Activated T-cell treated with anti-CD3 and anti-CD28 coated beads, Interleukin-2, amount 50 U/mL, for 72 hours (primary cell): ENCODE data around the gene CDK5R1. TPM values are rescaled to one million over a fixed set of nuclear protein-coding genes. Genes with fewer than 3 reads are reported as not detected.
A peak's percentile ranks its signal among the peaks of the same experiment; 100 is the strongest.

Experiments
- ATAC-seq, 2 donors: fragments of 150-1000 bp; cut with Tn5 transposase; replicated peaks in 1 of 2; 2 replicates each; pipeline ENCODE4 v1.10.0; 2021; ENCODE audit warnings: moderate library complexity in 2 of 2, mild to moderate bottlenecking in 1 of 2
- DNase-seq, 2 donors: peaks; one replicate each; pipeline ENCODE4 v3.0.0; 2021 to 2022; ENCODE audit warnings: mixed read lengths in 1 of 2
- H3K27ac Mint-ChIP-seq: one replicate; pipeline ENCODE4 v1.8.0; 2022; ENCODE audit warnings: mild to moderate bottlenecking, moderate library complexity, mixed read lengths
- H3K27me3 Mint-ChIP-seq: one replicate; pipeline ENCODE4 v1.8.0; 2022; ENCODE audit warnings: low read depth, mixed read lengths
- H3K36me3 Mint-ChIP-seq, 2 donors: one replicate each; pipeline ENCODE4 v1.8.0; 2022; ENCODE audit warnings: mixed read lengths in 2 of 2, mild to moderate bottlenecking in 1 of 2; ENCODE audit not compliant: insufficient read depth in 2 of 2
- H3K4me1 Mint-ChIP-seq: one replicate; pipeline ENCODE4 v1.8.0; 2022; ENCODE audit warnings: low read depth, mixed read lengths
- H3K4me3 Mint-ChIP-seq, 2 donors: one replicate each; pipeline ENCODE4 v1.8.0; 2022; ENCODE audit warnings: mild to moderate bottlenecking in 2 of 2, mixed read lengths in 2 of 2, moderate library complexity in 2 of 2
- H3K9me3 Mint-ChIP-seq, 2 donors: one replicate each; pipeline ENCODE4 v1.8.0; 2022; ENCODE audit warnings: mixed read lengths in 2 of 2
- total RNA-seq, 2 donors: library from RNA; stranded (reverse); gene quantifications; one replicate each; pipeline ENCODE4 v1.2.3, GENCODE V29; 2022

Gene CDK5R1
- total RNA-seq, 2 donors from 2014 or later: 22.5 to 24.6 TPM

- Mint-ChIP-seq H3K4me3 (peak overlapping the region; percentile 90 to 94), H3K4me1 (peaks cover 76% of the 10 kb centered on the region), H3K9me3 (no peaks in the 10 kb centered on the region), H3K36me3 (peaks cover 17 to 31% of the 10 kb centered on the region in 2 donors), H3K27me3 (no peaks in the 10 kb centered on the region), H3K27ac (no peak overlapping the region)
- ATAC-seq (no peak), DNase-seq (no peak)
Observed at GRCh38 chr17:32490101-32490482, 3.3 kb downstream of the CDK5R1 start.

- peaks cover 17 to 31% of the 10 kb centered on the region in 2 donors for H3K36me3 Mint-ChIP-seq
- H3K27me3 Mint-ChIP-seq: no peaks in the 10 kb centered on the region
- H3K4me3 Mint-ChIP-seq: peak overlapping the region; percentile 90 to 94
- peak; percentile 26 to 32 for ATAC-seq
- no peaks in the 10 kb centered on the region for H3K9me3 Mint-ChIP-seq
- peak overlapping the region; percentile 60 for H3K27ac Mint-ChIP-seq
- H3K4me1 Mint-ChIP-seq: peaks cover 72% of the 10 kb centered on the region
- DNase-seq: peak; percentile 50 to 58
Observed at GRCh38 chr17:32491371-32492263, 4.8 kb downstream of the CDK5R1 start.

- DNase-seq: no peak
- Mint-ChIP-seq H3K4me1 (peaks cover 72% of the 10 kb centered on the region), H3K9me3 (no peaks in the 10 kb centered on the region), H3K27ac (peak overlapping the region; percentile 59), H3K4me3 (peak overlapping the region; percentile 90 to 94), H3K27me3 (no peaks in the 10 kb centered on the region), H3K36me3 (peaks cover 17 to 31% of the 10 kb centered on the region in 2 donors)
- no peak for ATAC-seq
Observed at GRCh38 chr17:32492264-32492589, 5.4 kb downstream of the CDK5R1 start.

- H3K27ac Mint-ChIP-seq: peak overlapping the region; percentile 59
- H3K9me3 Mint-ChIP-seq: no peaks in the 10 kb centered on the region
- no peak for DNase-seq
- peak overlapping the region; percentile 90 to 94 for H3K4me3 Mint-ChIP-seq
- H3K27me3 Mint-ChIP-seq: no peaks in the 10 kb centered on the region
- H3K36me3 Mint-ChIP-seq: peaks cover 13 to 28% of the 10 kb centered on the region in 2 donors
- ATAC-seq: no peak
- peaks cover 70% of the 10 kb centered on the region for H3K4me1 Mint-ChIP-seq
Observed at GRCh38 chr17:32492648-32493289, 6.0 kb downstream of the CDK5R1 start.

GRCh38 chr17:32493571-32493970, 6.8 kb downstream of the CDK5R1 start:
- H3K9me3 Mint-ChIP-seq: no peaks in the 10 kb centered on the region
- H3K4me1 Mint-ChIP-seq: peaks cover 67% of the 10 kb centered on the region
- no peaks in the 10 kb centered on the region for H3K27me3 Mint-ChIP-seq
- ATAC-seq (no peak), DNase-seq (no peak)
- H3K36me3 Mint-ChIP-seq: peaks cover 10 to 20% of the 10 kb centered on the region in 2 donors
- H3K27ac Mint-ChIP-seq: no peak overlapping the region
- no peak overlapping the region for H3K4me3 Mint-ChIP-seq

- no peak for ATAC-seq
- H3K4me1 Mint-ChIP-seq: peaks cover 67% of the 10 kb centered on the region
- H3K4me3 Mint-ChIP-seq: peak overlapping the region in 1 of 2 donors; percentile 73
- no peaks in the 10 kb centered on the region for H3K27me3 Mint-ChIP-seq
- H3K9me3 Mint-ChIP-seq: no peaks in the 10 kb centered on the region
- peaks cover 7 to 17% of the 10 kb centered on the region in 2 donors for H3K36me3 Mint-ChIP-seq
- DNase-seq: no peak
- no peak overlapping the region for H3K27ac Mint-ChIP-seq
Observed at GRCh38 chr17:32493976-32494513, 7.3 kb downstream of the CDK5R1 start.

GRCh38 chr17:32494621-32495358, 8.0 kb downstream of the CDK5R1 start:
- H3K27me3 Mint-ChIP-seq: no peaks in the 10 kb centered on the region
- peaks cover 59% of the 10 kb centered on the region for H3K4me1 Mint-ChIP-seq
- H3K36me3 Mint-ChIP-seq: peaks cover 3 to 10% of the 10 kb centered on the region in 2 donors
- H3K9me3 Mint-ChIP-seq: no peaks in the 10 kb centered on the region
- no peak overlapping the region for H3K27ac Mint-ChIP-seq
- DNase-seq: no peak
- H3K4me3 Mint-ChIP-seq: peak overlapping the region in 1 of 2 donors; percentile 73
- ATAC-seq: peak; percentile 38 to 55

GRCh38 chr17:32495359-32496231, 8.8 kb downstream of the CDK5R1 start:
- peak in 1 of 2 donors; percentile 52 for DNase-seq
- peak; percentile 35 to 64 for ATAC-seq
- Mint-ChIP-seq H3K9me3 (no peaks in the 10 kb centered on the region), H3K4me1 (peaks cover 54% of the 10 kb centered on the region), H3K4me3 (peak overlapping the region in 1 of 2 donors; percentile 73), H3K27me3 (no peaks in the 10 kb centered on the region), H3K27ac (no peak overlapping the region), H3K36me3 (peaks cover 2 to 3% of the 10 kb centered on the region in 2 donors)

- Mint-ChIP-seq H3K4me1 (peaks cover 54% of the 10 kb centered on the region), H3K36me3 (no peaks in the 10 kb centered on the region), H3K9me3 (no peaks in the 10 kb centered on the region), H3K4me3 (peak overlapping the region in 1 of 2 donors; percentile 48), H3K27ac (no peak overlapping the region), H3K27me3 (no peaks in the 10 kb centered on the region)
- DNase-seq: no peak
- no peak for ATAC-seq
Observed at GRCh38 chr17:32496395-32497073, 9.7 kb downstream of the CDK5R1 start.

GRCh38 chr17:32497431-32498205, 10.8 kb downstream of the CDK5R1 start:
- Mint-ChIP-seq H3K36me3 (peaks cover 0 to 3% of the 10 kb centered on the region in 2 donors), H3K4me3 (no peak overlapping the region), H3K27ac (no peak overlapping the region), H3K4me1 (peaks cover 54% of the 10 kb centered on the region), H3K9me3 (no peaks in the 10 kb centered on the region), H3K27me3 (no peaks in the 10 kb centered on the region)
- DNase-seq (no peak), ATAC-seq (no peak)

- Mint-ChIP-seq H3K9me3 (no peaks in the 10 kb centered on the region), H3K27me3 (no peaks in the 10 kb centered on the region), H3K4me1 (peaks cover 54% of the 10 kb centered on the region), H3K36me3 (peaks cover 0 to 3% of the 10 kb centered on the region in 2 donors), H3K4me3 (no peak overlapping the region), H3K27ac (no peak overlapping the region)
- no peak for ATAC-seq
- no peak for DNase-seq
Observed at GRCh38 chr17:32498391-32498790, 11.6 kb downstream of the CDK5R1 start.
